Activated CD8-positive, alpha-beta T cell treated with anti-CD3 and anti-CD28 coated beads, Interleukin-2, amount 10 ng/mL, durations not matched to agents 7 days and 5 days (primary cell): ENCODE data around the gene C11orf97. TPM values are rescaled to one million over a fixed set of nuclear protein-coding genes. Genes with fewer than 3 reads are reported as not detected.

ENCODE experiments used
- microRNA-seq: library from miRNA; unstranded; fragments of <30 nt; microRNA quantifications from one replicate; pipeline ENCODE4 v1.2.0, GENCODE V29; 2022
- total RNA-seq, 2 experiments: library from RNA; stranded (reverse); gene quantifications; one replicate each; pipeline ENCODE4 v1.2.3, GENCODE V29; 2021

The C11orf97 gene
- total RNA-seq, 2 experiments from 2014 or later: not detected

Small RNAs within 50 kb of the gene (microRNA-seq; reads per million reads assigned to microRNA genes)
- 9.2 reads per million, percentile 20 among the genes with 10 or more reads in this experiment for gene MIR548L

Other genes with a start within 250 kb of the C11orf97 start
- gene IZUMO1R, start 207.9 kb upstream of the C11orf97 start, total RNA-seq: not detected
- not detected for gene GPR83, start 111.0 kb upstream of the C11orf97 start, total RNA-seq
- gene MRE11, start 18.6 kb upstream of the C11orf97 start, total RNA-seq: 10 to 100 TPM; 35.8 to 36.5 TPM
- 10 to 100 TPM; 19.9 to 25.2 TPM for gene ANKRD49, start 18.5 kb upstream of the C11orf97 start, total RNA-seq
- gene FUT4, start 31.5 kb downstream of the C11orf97 start, total RNA-seq: 1 to 10 TPM; 6.5 to 7.0 TPM
- under 1 TPM; 0.39 to 0.53 TPM for gene PIWIL4, start 54.9 kb downstream of the C11orf97 start, total RNA-seq